ENCODE data around the gene MINDY1. TPM values are rescaled to one million over a fixed set of nuclear protein-coding genes. Genes with fewer than 3 reads are reported as not detected.
A peak's percentile ranks its signal among the peaks of the same experiment; 100 is the strongest.

Gene MINDY1
- total RNA-seq, 2 donors from 2014 or later = 36.3 to 39.2 TPM

DNA sequence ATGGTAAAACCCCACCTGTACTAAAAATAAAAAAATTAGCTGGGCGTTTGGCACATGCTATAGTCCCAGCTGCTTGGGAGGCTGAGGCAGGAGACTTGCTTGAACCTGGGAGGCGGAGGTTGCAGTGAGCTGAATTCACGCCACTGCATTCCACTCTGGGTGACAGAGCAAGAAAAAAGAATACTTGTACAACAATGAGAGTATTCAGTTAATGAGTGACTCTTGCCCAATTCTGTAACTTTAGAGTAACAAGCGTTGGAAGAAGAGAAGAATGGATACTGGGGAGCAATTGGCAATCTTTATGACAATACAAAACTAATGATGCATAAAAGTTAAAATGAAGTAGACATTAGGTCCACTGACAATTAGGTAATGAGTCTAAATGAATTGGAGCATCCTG, 14.1 kb downstream of the MINDY1 start:
- Histone ChIP-seq H3K4me1 (peaks cover 13% of the 10 kb centered on the region), H3K27me3 (no peaks in the 10 kb centered on the region), H3K9me3 (no peaks in the 10 kb centered on the region), H3K27ac (peak overlapping the region in 3 of 4 donors; percentile 14 to 44 (median 31)), H3K4me3 (no peak overlapping the region), H3K36me3 (replicated peaks in 1 of 2; ENCODE audit: insufficient read depth in 1 of 2, low read depth in 2 of 2) (peaks cover 0 to 12% of the 10 kb centered on the region in 2 donors)
- TF ChIP-seq CTCF (IDR thresholded peaks at IDR 0.05) = no peak
- no peak for TF ChIP-seq POLR2A (IDR thresholded peaks at IDR 0.05)
- DNase-seq (no peak), ATAC-seq (no peak)
- intact Hi-C loops (cut with DNase I) = no loop called here
- WGBS, 2 donors = 43 to 53% methylated on average over 4 of the region's 4 CpGs

DNA sequence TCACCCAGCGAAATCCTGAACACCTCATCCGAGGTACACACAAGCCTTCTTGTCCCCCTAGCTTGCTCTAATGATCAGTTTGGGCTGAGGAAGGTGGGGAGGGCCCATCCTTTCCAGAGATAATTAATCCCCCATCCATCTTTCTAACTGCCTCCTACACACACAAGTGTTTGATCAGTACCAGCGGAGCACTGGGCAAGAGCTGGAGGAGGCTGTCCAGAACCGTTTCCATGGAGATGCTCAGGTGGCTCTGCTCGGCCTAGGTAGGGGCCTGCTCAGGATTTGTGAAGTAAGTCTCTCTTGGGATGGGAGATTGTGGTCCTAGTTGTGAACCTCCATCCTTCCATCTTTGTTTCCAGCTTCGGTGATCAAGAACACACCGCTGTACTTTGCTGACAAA, 18.8 kb downstream of the MINDY1 start:
- ATAC-seq = no peak
- Histone ChIP-seq H3K9me3 (no peaks in the 10 kb centered on the region), H3K36me3 (replicated peaks in 1 of 2; ENCODE audit: insufficient read depth in 1 of 2, low read depth in 2 of 2) (no peaks in the 10 kb centered on the region), H3K27ac (no peak overlapping the region), H3K4me3 (no peak overlapping the region), H3K4me1 (peaks cover 29% of the 10 kb centered on the region), H3K27me3 (no peaks in the 10 kb centered on the region)
- 66 to 81% methylated on average over 7 of the region's 7 CpGs for WGBS, 2 donors
- TF ChIP-seq POLR2A (IDR thresholded peaks at IDR 0.05) (no peak), CTCF (IDR thresholded peaks at IDR 0.05) (no peak)
- intact Hi-C loops (cut with DNase I) = no loop called here
- no peak for DNase-seq

- H3K36me3 ChIP-seq (replicated peaks in 1 of 2; ENCODE audit: insufficient read depth in 1 of 2, low read depth in 2 of 2) = no peaks in the 10 kb centered on the region
- intact Hi-C loops (cut with DNase I) = no loop called here
- ATAC-seq (no peak), DNase-seq (no peak)
- H3K4me3 ChIP-seq = no peak overlapping the region
- H3K4me1 ChIP-seq = peaks cover 27% of the 10 kb centered on the region
- 91 to 97% methylated on average over 2 of the region's 2 CpGs for WGBS, 2 donors
- H3K27ac ChIP-seq = peak overlapping the region in 2 of 4 donors; percentile 47 to 82
- no peaks in the 10 kb centered on the region for H3K9me3 ChIP-seq
- no peaks in the 10 kb centered on the region for H3K27me3 ChIP-seq
- TF ChIP-seq POLR2A (IDR thresholded peaks at IDR 0.05) (no peak), CTCF (IDR thresholded peaks at IDR 0.05) (no peak)
These were observed 21.4 kb downstream of the MINDY1 start for GRCh38 chr1:150985179-150985825.

DNA sequence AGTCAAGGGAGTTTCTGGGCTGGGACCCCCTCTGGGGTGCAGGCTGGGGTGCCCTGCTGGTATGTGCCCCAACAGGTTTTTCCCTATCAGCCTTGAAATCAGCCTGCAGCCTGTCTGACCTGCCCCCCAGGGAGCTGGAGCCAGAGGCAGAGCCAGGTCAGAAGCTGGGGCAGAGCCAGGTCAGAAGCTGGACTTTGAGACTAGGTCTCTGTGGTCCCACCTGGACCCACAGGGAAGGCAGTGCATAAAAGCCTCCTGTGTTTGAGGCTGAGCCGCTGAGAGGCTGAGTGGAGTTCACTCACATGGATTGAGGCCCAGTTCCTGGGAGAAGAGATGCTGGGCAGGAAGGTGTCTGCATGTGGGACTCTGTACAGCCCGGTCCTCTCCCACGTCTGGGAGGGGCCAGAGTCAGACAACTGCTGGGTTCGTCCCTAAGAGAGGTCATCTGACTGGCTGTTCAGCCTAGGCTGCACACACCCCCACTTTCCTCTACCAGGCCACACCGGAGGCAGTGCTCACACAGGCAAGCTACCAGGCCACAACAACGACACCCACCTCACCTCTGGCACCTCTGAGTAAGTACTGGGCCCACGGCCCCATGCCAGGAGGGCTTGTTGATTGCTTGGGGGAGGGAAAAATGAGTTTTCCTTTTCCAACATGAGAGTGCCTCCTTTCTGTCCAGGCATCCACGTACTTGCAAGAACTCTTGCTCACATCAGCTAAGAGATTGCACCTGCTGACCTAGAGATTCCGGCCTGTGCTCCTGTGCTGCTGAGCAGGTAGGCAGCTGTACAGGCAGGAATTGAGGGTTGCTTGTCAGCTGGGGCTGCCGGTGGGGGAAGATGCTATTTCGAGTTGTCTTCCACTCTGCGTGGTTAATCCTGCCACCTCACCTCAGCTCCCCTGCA, 24.6 kb downstream of the MINDY1 start, which contains the start of gene ANXA9:
TSS of gene ANXA9 (plus strand) at position 488 of the 908 bp plus-strand sequence. CDS start 814 bp downstream, outside the sequence.
- H3K4me1 ChIP-seq = peaks cover 58% of the 10 kb centered on the region
- DNase-seq = peak; percentile 73 to 87 (median 84)
- 0 to 49% methylated on average over 1 to 12 of the region's 12 CpGs for WGBS, 2 donors

More for the DNA sequence above, 24.6 kb downstream of the MINDY1 start, which contains the start of gene ANXA9:
- TF ChIP-seq CTCF (IDR thresholded peaks at IDR 0.05) (no peak), POLR2A (IDR thresholded peaks at IDR 0.05) (peak in 2 of 3 donors; percentile 57 to 60)
- no peaks in the 10 kb centered on the region for H3K9me3 ChIP-seq
- intact Hi-C loops (cut with DNase I) = no loop called here
- no peaks in the 10 kb centered on the region for H3K27me3 ChIP-seq
- no peak within 1 kb of the TSS for H3K4me3 ChIP-seq
- H3K36me3 ChIP-seq (replicated peaks in 1 of 2; ENCODE audit: insufficient read depth in 1 of 2, low read depth in 2 of 2) = no peaks in the 10 kb centered on the region
- ATAC-seq = peak; percentile 75
- peak within 1 kb of the TSS; percentile 72 to 82 (median 82) for H3K27ac ChIP-seq

Measured in body of pancreas (tissue), 4 donors.